SJCRH30 (cell line): ENCODE measurements around the gene RRBP1. TPM values are rescaled to one million over a fixed set of nuclear protein-coding genes. Genes with fewer than 3 reads are reported as not detected.

Source experiments
- DNase-seq, 2 experiments: peaks; one replicate each; pipeline ENCODE4 v3.0.0-alpha.2; 2015 to 2020
- H3K27ac ChIP-seq: fragments of 250-450 bp; sonication (Bioruptor Pico); 2 replicates; pipeline ENCODE4 v1.5.1; 2020; ENCODE audit warnings: mild to moderate bottlenecking, moderate library complexity
- H3K27me3 ChIP-seq: fragments of 250-450 bp; sonication (Bioruptor Pico); 2 replicates; pipeline ENCODE4 v1.5.1; 2020; ENCODE audit warnings: mild to moderate bottlenecking, moderate library complexity
- H3K36me3 ChIP-seq: fragments of 250-450 bp; sonication (Bioruptor Pico); 2 replicates; pipeline ENCODE4 v1.5.1; 2020; ENCODE audit warnings: mild to moderate bottlenecking, moderate library complexity
- H3K4me1 ChIP-seq: fragments of 250-450 bp; sonication (Bioruptor Pico); 2 replicates; pipeline ENCODE4 v1.5.1; 2020; ENCODE audit warnings: mild to moderate bottlenecking, moderate library complexity
- H3K4me3 ChIP-seq: fragments of 250-450 bp; sonication (Bioruptor Pico); 2 replicates; pipeline ENCODE4 v1.5.1; 2020; ENCODE audit warnings: mild to moderate bottlenecking, moderate library complexity
- H3K9me3 ChIP-seq: fragments of 250-450 bp; sonication (Bioruptor Pico); replicated peaks from 2 replicates; pipeline ENCODE4 v1.5.1; 2020; ENCODE audit warnings: mild to moderate bottlenecking, moderate library complexity
- total RNA-seq: library from RNA; depleted of rRNA; stranded (reverse); fragments of >200 nt; shearing (Covaris generic); gene quantifications from 2 replicates; pipeline ENCODE4 v1.2.3, GENCODE V29; 2014

The RRBP1 gene
- total RNA-seq, 1 experiment from 2014 or later, result 43.7 TPM

DNA sequence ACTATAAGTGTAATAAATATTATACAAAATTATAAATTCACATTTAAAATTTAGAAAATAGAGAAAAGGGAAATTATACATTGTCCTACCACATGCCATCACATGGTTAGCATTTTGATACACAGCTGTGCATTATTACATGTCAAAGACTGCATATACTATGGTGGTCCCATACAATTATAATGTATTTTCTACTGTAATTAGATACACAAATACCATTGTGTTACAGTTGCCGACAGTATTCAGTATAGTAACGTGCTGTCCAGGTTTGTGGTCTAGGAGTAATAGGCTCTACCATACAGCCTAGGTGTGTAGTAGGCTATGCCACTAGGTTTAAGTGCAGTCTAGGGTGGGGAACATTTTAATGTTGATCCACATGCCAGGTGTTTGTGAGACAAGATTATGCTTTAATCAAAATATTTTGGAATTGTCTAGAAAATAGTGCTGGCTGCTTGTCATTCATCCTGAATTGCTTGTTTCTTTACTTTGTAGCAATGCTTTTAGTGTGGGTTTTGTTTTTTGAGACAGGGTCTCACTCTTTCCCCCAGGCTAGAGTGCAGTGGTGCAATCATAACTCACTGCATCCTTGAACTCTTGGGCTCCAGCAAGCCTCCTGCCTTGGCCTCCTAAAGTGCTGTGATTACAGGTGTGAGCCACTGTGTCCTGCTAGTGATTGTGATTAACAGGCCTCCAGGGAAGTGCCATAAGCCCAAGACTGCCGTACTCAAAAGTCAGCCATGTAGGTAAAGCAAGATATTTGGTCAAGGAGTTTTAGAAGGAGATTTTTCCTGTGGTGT, 73.1 kb downstream of the RRBP1 start:
- H3K36me3 ChIP-seq, result peaks cover 5% of the 10 kb centered on the region; the same call in 1 of the 2 replicates
- H3K4me3 ChIP-seq, result no peak overlapping the region
- H3K27me3 ChIP-seq, result no peaks in the 10 kb centered on the region
- no peaks in the 10 kb centered on the region for H3K9me3 ChIP-seq
- no peak overlapping the region for H3K27ac ChIP-seq
- no peak for DNase-seq
- H3K4me1 ChIP-seq, result no peaks in the 10 kb centered on the region

DNA sequence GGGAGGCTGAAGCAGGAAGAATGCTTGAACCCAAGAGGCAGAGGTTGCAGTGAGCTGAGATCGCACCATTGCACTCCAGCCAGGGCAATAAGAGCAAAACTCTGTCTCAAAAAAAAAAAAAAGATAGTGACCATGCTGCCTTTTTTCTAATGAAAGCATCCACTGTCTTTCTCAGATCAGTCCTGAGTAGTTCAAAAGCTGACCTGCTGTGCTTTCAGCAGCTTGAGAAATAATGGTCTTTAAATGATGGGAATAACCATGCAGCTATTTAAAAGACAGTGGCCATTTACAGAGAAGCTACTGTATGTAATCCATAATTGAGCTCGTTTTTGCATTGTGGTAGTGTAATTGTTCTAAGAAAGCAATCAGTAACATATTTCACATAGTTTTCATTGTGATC, 76.0 kb downstream of the RRBP1 start:
- Histone ChIP-seq H3K27me3 (no peaks in the 10 kb centered on the region), H3K9me3 (no peaks in the 10 kb centered on the region), H3K4me3 (no peak overlapping the region), H3K27ac (no peak overlapping the region), H3K36me3 (peaks cover 5% of the 10 kb centered on the region; the same call in 1 of the 2 replicates), H3K4me1 (no peaks in the 10 kb centered on the region)
- DNase-seq, result no peak

DNA sequence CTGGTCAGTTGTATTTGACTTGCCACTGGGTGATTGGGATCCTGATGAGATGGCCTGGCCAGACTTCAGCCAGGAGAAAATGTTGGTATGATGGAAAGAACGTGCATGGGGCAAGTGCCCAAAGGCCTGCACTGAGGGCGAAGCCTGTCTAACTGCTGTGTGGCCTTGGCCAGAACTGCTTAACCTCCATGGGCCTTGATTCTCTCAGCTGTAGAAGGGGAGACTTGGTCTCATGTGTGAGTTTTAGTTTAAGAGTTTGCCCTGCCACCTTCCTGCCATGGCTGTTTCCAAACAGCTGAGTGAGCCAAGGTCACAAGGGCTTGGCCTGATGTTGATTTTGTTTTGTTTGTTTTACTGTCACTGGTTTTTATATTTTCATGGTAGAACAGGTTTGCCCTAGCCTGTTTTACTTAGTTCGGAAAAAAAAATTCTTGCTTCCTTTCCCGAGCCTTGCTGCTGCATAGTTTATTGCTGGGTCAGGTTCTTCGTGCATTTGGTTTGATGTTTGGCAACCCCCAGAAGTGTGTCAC, 76.8 kb downstream of the RRBP1 start:
- Histone ChIP-seq H3K36me3 (peaks cover 5% of the 10 kb centered on the region; the same call in 1 of the 2 replicates), H3K27ac (no peak overlapping the region), H3K9me3 (no peaks in the 10 kb centered on the region), H3K27me3 (no peaks in the 10 kb centered on the region), H3K4me3 (no peak overlapping the region), H3K4me1 (no peaks in the 10 kb centered on the region)
- no peak for DNase-seq

DNA sequence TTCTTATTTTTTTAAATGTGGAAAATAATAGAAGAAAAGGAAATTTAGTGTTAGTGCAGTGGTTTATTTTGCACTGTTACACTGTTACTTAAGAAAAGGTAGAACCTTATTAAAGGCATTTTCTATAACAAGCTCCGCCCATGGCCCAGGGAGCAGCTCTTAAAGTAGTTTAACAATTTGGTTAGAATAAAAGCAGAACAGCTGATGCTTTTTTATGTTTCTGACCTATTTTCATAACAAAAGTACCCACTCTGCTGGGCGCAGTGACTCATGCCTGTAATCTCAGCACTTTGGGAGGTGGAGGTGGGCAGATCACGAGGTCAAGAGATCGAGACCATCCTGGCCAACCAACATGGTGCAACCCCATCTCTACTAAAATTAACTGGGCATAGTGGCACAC, 79.5 kb downstream of the RRBP1 start:
- Histone ChIP-seq H3K4me1 (peaks cover 10% of the 10 kb centered on the region), H3K36me3 (0 out of 2 replicates have a peak, but pooled peaks cover 4% of the 10 kb centered on the region), H3K4me3 (no peak overlapping the region), H3K9me3 (no peaks in the 10 kb centered on the region), H3K27me3 (no peaks in the 10 kb centered on the region), H3K27ac (no peak overlapping the region)
- DNase-seq, result no peak

DNA sequence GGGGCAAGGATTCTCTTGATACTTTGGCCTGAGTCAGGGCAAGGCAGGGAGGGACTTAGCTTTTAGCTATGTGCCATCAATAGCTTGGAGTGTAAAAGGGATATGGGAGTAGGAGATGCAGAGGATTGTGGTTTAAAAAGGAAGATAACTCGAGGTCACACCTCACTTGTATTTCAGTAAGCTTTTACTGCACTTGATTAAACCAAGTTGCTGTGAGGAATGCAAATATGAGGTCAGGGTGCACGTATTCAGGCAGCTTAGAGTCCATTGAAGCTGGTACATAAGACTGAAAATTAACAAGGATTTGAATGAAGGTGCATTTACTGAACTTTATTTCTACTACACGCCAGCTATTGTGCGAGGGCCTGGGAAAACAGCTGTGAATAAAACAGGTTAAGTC, 80.1 kb downstream of the RRBP1 start:
- Histone ChIP-seq H3K4me1 (peaks cover 10% of the 10 kb centered on the region), H3K4me3 (no peak overlapping the region), H3K27me3 (no peaks in the 10 kb centered on the region), H3K27ac (no peak overlapping the region), H3K9me3 (no peaks in the 10 kb centered on the region), H3K36me3 (no peaks in the 10 kb centered on the region)
- DNase-seq, result no peak

DNA sequence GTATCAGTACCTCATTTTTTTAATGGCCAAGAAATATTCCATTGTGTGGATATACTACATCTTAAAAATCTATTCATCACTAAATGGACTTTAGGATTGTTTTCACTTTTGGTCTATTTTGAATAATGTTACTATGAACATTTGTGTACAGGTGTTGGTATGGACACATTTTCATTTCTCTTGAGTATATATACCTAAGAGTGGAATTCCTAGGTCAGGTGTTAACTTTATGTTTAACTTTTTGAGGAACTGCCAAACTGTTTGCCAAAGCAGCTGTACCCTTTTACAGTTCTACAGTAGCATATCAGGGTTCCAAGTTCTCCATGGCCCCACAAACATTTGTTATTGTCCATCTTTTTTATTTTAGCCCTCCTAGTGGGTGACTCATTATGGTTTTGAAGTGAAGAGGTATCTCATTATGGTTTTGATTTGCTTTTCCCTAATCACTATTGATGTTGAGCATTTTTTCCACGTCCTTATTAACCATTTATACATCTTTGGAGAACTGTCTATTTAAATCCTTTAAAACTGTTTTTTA, 84.0 kb downstream of the RRBP1 start:
- Histone ChIP-seq H3K27me3 (no peaks in the 10 kb centered on the region), H3K9me3 (no peaks in the 10 kb centered on the region), H3K27ac (no peak overlapping the region), H3K36me3 (peaks cover 2% of the 10 kb centered on the region; the same call in 1 of the 2 replicates), H3K4me3 (no peak overlapping the region), H3K4me1 (peaks cover 10% of the 10 kb centered on the region)
- peak in 1 of 2 experiments; percentile 57 for DNase-seq

DNA sequence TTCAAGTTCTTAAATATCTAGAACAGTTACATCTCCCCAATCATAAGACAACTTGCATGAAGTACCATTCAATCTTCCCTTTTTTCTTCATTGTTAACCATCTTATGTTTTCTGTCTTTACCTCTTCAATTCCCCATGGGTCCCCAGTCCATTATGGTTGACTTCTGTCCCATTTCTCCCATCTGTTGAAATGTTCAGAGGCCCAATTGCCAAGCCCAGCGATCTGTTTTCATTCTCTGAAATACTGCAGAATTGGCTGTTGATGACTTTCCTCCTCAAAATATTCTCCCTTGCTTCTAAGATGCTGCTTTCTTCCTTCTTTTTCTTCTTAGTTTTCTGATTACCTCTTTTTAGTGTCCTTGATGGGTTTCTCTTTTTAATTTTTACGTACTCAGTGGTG, 86.2 kb downstream of the RRBP1 start:
- no peaks in the 10 kb centered on the region for H3K27me3 ChIP-seq
- no peak overlapping the region for H3K4me3 ChIP-seq
- no peak overlapping the region for H3K27ac ChIP-seq
- no peak for DNase-seq
- peaks cover 2% of the 10 kb centered on the region; the same call in 1 of the 2 replicates for H3K36me3 ChIP-seq
- H3K4me1 ChIP-seq, result peaks cover 10% of the 10 kb centered on the region
- no peaks in the 10 kb centered on the region for H3K9me3 ChIP-seq

DNA sequence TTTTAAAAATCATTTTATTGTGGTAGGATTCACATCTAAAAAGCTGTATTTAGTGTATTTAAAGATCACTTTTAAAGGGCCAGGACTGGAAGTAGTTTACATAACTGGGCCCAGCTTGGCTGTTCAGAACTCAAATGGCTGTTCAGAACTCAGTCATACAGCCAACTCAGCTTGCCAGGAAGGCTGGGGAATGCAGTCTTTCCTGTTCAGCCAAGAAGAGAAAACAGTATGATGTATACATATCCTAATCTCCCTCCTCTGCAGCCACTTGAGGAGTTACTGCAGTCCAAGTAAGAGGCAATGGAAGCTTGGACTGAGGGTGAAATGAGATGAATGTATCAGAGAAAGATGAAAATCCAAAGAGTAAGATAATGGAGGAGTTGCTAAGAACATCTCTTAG, 87.6 kb downstream of the RRBP1 start:
- Histone ChIP-seq H3K27me3 (no peaks in the 10 kb centered on the region), H3K4me1 (peaks cover 10% of the 10 kb centered on the region), H3K4me3 (no peak overlapping the region), H3K27ac (no peak overlapping the region), H3K36me3 (peaks cover 2% of the 10 kb centered on the region; the same call in 1 of the 2 replicates), H3K9me3 (no peaks in the 10 kb centered on the region)
- no peak for DNase-seq

DNA sequence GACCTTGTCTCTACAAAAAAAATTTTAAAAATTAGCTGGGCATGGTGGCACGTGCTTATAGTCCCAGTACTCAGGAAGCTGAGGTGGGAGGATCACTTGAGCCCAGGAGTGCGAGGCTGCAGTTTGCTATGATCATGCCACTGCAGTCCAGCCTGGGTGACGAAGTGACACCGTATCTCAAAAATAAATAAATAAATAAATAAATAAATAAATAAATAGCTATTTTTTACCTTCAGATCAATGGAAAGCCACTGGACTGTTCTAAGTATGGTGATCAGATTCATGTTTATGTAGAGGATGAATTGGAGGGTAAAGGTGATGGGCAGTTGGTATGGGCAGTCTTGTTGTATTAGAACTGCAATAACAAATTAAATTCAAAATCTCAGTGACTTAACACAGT, 88.1 kb downstream of the RRBP1 start:
- H3K9me3 ChIP-seq, result no peaks in the 10 kb centered on the region
- peaks cover 2% of the 10 kb centered on the region; the same call in 1 of the 2 replicates for H3K36me3 ChIP-seq
- H3K4me3 ChIP-seq, result no peak overlapping the region
- no peak for DNase-seq
- H3K27me3 ChIP-seq, result no peaks in the 10 kb centered on the region
- no peak overlapping the region for H3K27ac ChIP-seq
- peaks cover 10% of the 10 kb centered on the region for H3K4me1 ChIP-seq

DNA sequence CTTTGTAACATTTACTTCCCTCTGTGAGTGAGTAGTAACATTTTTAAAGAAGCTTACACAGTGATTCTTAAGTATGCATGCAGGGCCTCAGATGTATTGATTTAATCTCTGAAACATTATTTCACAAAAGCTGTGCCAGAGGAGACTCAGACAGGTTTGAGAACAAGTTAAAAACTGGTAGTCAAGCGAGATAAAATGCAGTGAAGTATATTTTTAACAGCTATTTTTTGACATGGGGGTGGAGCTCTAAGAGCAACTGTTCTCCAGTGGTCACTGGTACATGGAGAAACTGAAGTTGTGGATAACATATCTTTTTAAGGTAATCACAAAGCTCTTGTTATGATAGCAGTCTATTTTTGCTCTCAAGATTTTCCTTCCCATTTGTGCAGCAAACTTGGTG, 91.8 kb downstream of the RRBP1 start:
- Histone ChIP-seq H3K4me3 (no peak overlapping the region), H3K27ac (no peak overlapping the region), H3K9me3 (no peaks in the 10 kb centered on the region), H3K27me3 (no peaks in the 10 kb centered on the region), H3K36me3 (no peaks in the 10 kb centered on the region), H3K4me1 (peaks cover 3% of the 10 kb centered on the region)
- no peak for DNase-seq

DNA sequence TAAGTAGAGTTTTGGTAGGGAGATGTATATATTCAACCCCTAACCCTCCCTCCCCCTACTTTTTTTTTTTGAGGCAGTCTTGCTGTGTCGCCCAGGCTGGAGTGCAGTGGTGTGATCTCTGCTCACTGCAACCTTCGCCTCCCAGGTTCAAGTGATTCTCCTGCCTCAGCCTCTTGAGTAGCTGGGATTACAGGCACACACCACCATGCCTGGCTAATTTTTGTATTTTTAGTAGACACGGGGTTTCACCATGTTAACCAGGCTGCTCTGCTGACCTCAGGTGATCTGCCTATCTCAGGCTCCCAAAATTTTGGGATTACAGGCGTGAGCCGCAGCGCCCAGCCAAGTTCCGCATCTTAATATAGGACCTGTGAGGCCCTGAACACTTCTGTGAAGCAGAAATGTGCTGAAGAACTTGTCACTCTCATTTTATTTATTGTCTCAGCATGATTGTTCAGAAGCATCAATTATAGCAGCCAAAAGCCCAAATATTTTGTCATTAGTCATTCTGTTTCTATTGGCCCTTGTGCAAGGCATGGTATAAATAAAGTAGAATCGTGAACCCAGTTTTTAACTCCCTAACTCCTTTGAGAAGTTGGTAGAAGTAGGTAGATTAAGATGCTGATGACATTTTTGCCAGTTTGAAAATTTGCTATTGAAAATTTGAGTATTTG, 92.7 kb downstream of the RRBP1 start:
- Histone ChIP-seq H3K36me3 (no peaks in the 10 kb centered on the region), H3K4me1 (peaks cover 9% of the 10 kb centered on the region), H3K4me3 (no peak overlapping the region), H3K27me3 (no peaks in the 10 kb centered on the region), H3K9me3 (no peaks in the 10 kb centered on the region), H3K27ac (no peak overlapping the region)
- no peak for DNase-seq

DNA sequence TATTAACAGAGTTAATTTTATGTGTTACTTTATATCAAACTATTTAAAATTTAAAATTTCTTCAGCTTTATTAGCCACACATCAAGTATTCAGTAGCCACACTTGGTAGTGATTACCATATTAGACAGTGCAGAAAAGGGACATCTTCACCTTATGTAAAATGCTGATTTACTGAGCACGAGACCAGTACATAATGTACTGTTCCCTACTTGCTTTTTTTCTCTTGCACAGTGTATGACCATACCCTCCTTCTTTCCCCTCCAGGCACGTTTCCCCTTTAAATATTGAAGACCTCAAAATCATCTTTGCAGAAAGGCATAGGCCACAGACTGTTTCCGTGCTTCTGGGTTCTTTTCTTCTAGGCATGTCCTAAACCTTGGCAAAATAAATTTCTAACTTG, 94.2 kb downstream of the RRBP1 start:
- no peak overlapping the region for H3K4me3 ChIP-seq
- H3K27me3 ChIP-seq, result no peaks in the 10 kb centered on the region
- H3K4me1 ChIP-seq, result peaks cover 9% of the 10 kb centered on the region
- no peak for DNase-seq
- no peaks in the 10 kb centered on the region for H3K36me3 ChIP-seq
- H3K9me3 ChIP-seq, result no peaks in the 10 kb centered on the region
- no peak overlapping the region for H3K27ac ChIP-seq

DNA sequence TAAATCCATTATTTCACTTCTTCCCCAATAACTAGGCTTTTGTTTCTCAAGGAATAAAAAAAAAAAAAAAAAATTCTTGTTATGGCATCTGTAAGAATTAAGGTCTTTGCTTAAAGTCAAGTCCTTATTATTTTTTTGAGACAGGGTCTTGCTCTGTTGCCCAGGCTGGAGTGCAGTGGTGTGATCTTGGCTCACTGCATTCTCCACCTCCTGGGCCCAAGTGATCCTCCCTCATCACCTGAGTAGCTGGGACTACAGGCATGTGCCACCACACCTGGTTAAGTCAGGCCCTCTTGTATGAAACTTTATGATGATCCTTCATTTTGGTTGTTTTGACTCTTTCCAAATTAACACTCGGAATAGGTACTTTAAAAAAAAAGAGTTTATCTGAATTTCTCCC, 94.9 kb downstream of the RRBP1 start:
- DNase-seq, result no peak
- Histone ChIP-seq H3K4me1 (peaks cover 9% of the 10 kb centered on the region), H3K4me3 (no peak overlapping the region), H3K36me3 (no peaks in the 10 kb centered on the region), H3K27me3 (no peaks in the 10 kb centered on the region), H3K9me3 (no peaks in the 10 kb centered on the region), H3K27ac (no peak overlapping the region)

DNA sequence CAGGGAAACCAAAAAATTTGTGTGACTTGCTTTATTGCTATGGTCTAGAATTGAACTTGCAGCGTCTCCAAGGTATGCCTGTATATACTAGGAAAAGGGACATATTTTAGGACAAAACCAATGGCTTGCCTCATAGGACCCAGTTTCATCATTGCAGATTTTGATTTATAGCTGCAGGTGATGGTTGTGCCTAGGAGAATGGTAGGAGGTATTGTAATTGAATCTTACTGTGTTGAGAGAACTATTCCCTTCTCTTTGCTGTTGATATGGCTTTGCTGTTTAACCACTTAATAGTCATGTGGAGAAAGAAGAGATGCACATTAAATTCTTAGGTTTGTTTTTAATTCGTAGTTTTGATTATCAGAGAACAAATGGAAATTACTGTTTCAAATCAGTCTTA, 95.8 kb downstream of the RRBP1 start:
- H3K27ac ChIP-seq, result no peak overlapping the region
- H3K4me1 ChIP-seq, result peaks cover 9% of the 10 kb centered on the region

DNA sequence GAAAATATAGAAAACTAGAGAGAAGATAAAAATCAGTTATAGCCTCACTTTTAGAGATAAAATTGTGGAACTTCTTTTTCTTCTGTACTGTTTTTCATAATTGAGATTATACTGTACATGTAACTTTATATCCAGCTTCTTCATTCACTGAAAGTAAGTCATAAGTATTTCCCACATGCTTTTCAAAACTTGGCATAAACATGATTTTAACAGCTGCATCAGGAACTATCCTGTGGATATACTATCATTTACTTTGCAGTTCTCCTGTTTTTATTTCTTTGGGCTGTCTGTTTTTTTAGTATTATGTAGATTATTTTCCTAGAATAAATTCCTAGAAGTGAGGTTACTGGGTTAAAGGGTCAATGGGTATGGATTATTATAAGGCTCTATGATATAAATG, 97.4 kb downstream of the RRBP1 start:
- Histone ChIP-seq H3K9me3 (no peaks in the 10 kb centered on the region), H3K4me1 (peaks cover 9% of the 10 kb centered on the region), H3K4me3 (no peak overlapping the region), H3K36me3 (no peaks in the 10 kb centered on the region), H3K27ac (no peak overlapping the region), H3K27me3 (no peaks in the 10 kb centered on the region)
- DNase-seq, result peak in 1 of 2 experiments; percentile 60

More for the DNA sequence above, 95.8 kb downstream of the RRBP1 start:
- no peaks in the 10 kb centered on the region for H3K9me3 ChIP-seq
- no peaks in the 10 kb centered on the region for H3K36me3 ChIP-seq
- no peak overlapping the region for H3K4me3 ChIP-seq
- no peak for DNase-seq
- H3K27me3 ChIP-seq, result no peaks in the 10 kb centered on the region
